NCI-H69 (cell line): ENCODE results near the gene PRRT3.
A peak's percentile ranks its signal among the peaks of the same experiment; 100 is the strongest.

Experiments
- DNase-seq: peaks from one replicate; lab custom pipeline; 2025; lab: John Stamatoyannopoulos, UW

The PRRT3 gene

GRCh38 chr3:9951962-9952805, at the start of gene PRRT3:
TSS of gene PRRT3 (minus strand) at chr3:9952408. CDS start at chr3:9950115, 2,293 bp downstream.
- peak; percentile 71 for DNase-seq

DNA sequence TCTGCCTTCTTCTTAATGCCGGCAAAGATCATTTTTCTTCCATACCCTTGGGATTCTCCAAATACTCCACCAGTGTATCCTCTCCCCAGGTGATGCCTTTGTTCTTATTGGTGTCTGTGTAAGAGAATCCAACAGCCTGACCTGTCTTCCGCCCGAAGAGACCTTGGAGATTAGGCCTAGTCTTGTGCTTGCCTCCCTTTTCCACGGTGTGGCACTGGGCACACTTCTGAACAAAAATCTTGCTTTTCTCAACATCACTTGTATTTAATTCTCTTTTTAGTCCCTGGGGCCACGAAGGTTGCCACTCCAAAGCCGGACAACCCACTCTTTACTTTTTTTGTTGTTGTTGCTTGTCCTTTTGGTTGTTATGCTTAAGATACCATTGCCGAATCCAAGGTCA, 48.5 kb upstream of the PRRT3 start:
- no peak for DNase-seq

DNA sequence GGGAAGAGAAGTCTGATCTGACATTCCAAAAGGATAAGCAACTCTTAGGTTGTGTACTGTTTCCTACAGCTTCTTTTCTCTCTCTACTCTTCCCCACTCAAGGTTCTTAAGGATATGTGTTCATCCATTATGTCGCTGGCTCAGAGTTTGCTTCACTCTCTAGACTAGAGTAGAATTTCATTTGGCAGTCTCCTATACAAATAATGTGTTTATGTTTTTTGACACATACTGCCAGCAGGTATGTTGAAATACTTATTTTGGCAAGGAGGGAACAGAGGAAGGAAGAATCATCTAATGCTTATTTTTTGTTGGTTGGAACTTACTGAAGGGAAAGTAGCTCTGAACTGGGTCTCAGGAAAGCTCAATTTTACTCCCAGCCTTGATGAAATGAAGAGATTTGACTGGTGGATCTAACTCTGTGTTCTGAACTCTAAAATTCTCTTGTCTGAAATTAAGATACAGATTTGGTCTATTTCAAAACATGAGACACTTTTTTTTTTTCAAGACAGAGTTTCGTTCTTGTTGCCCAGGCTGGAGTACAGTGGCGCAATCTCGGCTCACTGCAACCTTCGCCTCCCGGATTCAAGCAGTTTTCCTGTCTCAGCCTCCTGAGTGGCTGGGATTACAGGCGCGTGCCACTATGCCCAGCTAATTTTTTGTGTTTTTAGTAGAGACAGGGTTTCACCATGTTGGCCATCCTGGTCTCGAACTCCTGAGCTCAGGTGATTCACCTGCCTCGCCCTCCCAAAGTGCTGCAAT, 42.1 kb upstream of the PRRT3 start:
- no peak for DNase-seq

- DNase-seq, result no peak
These were observed 34.1 kb upstream of the PRRT3 start for GRCh38 chr3:9986230-9986725.

DNA sequence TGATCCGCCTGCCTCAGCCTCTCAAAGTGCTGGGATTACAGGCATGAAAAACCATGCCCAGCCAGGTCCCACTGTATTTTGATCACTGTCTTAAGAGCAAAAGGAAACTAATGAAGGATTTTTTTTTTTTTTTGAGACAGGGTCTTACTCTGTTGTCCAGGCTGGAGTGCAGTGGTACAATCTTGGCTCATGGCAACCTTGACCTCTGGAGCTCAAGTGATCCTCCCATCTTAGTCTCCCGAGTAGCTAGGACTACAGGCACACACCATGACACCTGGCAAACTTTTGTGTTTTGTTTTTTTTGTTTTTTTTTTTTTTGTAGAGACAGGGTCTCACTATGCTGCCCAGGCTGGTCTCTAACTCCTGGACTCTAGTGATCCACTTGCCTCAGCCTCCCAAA, 28.0 kb upstream of the PRRT3 start:
- DNase-seq, result no peak

- DNase-seq, result no peak
These were observed 26.6 kb upstream of the PRRT3 start for GRCh38 chr3:9978710-9979305.

GRCh38 chr3:9976721-9977709, 24.8 kb upstream of the PRRT3 start:
- DNase-seq, result peak; percentile 49

DNA sequence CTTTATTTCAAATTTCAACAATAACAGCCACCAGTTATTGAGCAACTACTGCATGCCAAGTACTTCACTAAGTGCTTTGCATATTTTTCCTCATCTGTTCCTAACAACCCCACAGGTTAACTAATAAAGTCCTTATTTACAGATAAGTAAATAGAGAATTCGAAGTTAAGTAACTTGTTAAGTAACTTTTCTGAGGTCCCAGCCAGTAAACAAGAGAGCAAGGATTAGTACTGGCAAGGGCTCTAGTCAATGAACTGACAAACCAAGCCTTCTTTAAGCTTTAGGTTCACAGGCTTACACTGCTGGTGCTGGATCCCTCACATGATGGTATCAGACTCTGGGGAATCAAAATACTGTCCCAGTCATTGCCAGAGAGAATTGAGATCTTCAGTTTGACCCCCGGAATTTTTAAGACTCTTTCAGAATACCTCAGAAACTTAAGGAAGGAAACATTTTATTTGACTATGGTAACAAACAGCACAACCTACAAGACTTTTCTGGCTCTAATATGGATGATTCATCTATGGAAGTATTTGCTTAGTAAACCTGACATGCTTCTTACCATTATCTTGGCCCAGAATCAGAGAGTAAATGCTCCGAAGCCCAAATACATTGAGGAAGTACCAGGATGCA, 17.9 kb upstream of the PRRT3 start:
- no peak for DNase-seq

GRCh38 chr3:9969632-9970019, 17.4 kb upstream of the PRRT3 start:
- no peak for DNase-seq

DNA sequence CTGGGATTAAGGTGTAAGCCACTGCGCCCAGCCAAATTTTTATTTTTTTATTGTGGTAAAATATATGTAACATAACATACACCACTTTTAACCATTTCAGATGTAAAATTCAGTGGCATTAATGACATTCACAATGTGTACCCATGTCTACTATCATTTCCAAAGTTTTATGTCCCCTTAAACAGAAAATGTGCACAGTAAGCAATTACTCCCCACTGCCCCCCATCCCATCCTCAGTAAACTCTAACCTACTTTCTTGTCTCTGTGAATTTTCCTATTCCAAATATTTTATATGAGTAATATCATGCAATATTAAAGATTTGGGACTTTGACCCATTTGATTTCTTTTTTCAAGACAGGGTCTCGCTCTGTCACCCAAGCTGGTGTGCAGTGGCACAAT, 14.6 kb upstream of the PRRT3 start:
- DNase-seq, result no peak

- no peak for DNase-seq
These were observed 13.1 kb upstream of the PRRT3 start for GRCh38 chr3:9965200-9965875.

DNA sequence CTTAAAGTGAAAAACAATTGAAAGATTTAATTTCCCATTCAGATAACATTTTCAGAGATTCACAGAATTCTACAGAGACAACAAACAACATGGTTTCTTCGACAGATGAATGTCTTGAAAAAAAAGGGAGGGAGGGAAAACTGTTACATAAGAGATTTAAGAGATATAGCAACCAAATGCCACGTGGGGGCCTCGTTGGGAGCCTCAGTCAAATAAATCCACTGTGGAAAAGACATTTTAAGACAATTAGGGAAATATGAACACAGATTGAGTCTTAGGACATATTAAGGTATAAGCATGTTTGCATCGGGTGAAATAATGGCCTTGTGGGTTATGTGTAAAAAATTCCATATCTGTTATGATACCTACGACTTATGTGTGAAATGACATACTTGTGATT, 5.0 kb upstream of the PRRT3 start:
- DNase-seq, result no peak

- DNase-seq, result peak; percentile 31
These were observed 3.6 kb upstream of the PRRT3 start for GRCh38 chr3:9955611-9956352.

DNA sequence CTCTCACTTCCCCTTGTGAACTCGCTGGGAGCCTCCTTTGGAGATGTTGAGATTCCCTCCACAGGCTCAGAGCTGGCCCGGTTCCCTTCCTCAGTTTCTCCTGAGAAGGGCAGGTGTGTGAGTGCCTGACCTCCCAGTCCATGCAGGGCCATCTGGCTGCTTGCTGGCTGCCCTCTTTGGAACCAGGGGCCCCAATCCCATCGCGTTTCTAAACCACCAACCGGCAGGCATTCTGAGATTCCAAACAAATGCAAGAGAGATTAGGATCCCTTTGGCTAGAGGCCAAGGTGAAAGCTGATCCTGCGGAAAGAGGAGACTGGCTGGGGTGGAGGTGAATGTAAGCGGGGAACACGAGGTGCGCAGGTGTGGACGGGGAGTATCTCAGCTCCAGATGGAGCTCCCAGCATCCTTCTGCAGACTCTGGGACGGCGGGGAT, 2.9 kb upstream of the PRRT3 start:
- peak; percentile 91 for DNase-seq

- DNase-seq, result no peak
These were observed 628 bp downstream of the PRRT3 start for GRCh38 chr3:9951598-9951961.

GRCh38 chr3:9951126-9951525, 1.1 kb downstream of the PRRT3 start:
- no peak for DNase-seq

GRCh38 chr3:9949626-9950025, 2.6 kb downstream of the PRRT3 start:
- DNase-seq, result no peak

- DNase-seq, result no peak
These were observed 3.1 kb downstream of the PRRT3 start for GRCh38 chr3:9949115-9949514.

DNA sequence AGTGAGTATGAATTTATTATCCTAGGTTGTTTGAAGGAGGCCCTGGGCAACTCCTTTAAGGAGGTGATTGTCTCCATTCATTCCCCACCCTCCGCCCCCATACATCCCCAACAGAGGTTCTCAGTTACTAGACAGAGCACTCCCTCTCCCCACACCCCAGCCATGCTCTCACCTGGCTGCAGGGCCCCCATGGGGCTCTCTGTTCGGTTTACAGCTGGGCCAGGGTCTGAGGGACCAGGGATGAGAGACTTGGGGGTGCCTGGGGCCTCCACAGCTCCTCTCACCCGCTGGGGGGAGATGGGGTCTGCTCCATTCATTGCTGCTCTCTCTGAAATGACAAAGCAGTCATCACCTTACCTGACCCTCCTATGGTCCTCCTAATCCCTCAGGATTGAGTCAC, 3.6 kb downstream of the PRRT3 start:
- DNase-seq, result no peak
